HG03097 (cell line): ENCODE data around the gene CD58.
"Not testable (repeated sequence)": the region's sequence is repeated elsewhere in the genome, so short reads cannot be mapped to it uniquely, and the experiment has no call there.

ENCODE experiments used
- ATAC-seq: cut with Tn5 transposase; IDR thresholded peaks from one replicate; pipeline ENCODE4 v1.9.1; 2021; ENCODE audit not compliant: unreplicated experiment, low FRiP score

The CD58 gene, protein sequence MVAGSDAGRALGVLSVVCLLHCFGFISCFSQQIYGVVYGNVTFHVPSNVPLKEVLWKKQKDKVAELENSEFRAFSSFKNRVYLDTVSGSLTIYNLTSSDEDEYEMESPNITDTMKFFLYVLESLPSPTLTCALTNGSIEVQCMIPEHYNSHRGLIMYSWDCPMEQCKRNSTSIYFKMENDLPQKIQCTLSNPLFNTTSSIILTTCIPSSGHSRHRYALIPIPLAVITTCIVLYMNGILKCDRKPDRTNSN

DNA sequence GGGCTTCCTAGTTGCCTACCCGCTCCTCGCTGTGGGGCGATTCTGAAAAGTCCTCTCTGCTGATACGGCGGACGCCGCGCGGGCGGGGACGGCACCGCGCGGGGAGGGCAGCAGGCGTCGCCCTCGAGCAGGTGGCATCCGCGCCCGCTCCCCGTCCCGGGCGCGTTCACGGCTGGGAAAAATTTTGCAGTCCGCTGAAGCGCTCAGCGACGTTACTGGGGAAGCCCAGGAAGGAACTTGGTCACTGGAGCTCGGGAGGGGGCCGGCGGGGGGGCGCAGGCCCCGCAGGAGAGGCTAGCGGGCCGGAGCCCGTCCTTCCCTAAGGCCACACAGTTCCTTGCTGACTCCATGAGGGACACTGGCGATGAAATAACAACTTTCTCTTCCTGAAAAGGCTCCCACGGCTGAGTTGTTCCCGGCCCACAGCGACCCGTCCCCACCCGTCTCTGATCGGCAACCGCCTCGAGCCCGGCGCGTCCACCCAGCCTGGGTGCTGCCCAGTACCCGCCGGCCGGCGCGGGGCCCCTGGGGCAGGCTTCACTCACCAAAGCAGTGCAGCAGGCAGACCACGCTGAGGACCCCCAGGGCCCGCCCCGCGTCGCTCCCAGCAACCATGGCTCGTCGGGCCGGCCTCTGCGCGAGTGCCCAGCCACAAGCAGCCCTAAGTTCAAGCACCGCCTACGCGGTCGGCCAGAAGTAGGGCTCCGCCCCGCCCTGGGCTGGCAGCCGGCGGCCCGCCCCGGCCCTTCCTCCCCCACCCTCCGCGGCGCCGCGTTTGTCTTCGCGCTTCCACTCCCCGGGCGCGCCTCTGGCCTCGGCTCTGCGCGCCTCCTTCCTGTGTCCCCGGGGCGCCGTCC is at the start of gene CD58:
Gene CD58 (minus strand): TSS at position 669 of the 857 bp plus-strand sequence. CDS start 54 bp downstream, at position 615.
- peak; percentile 52 for ATAC-seq

DNA sequence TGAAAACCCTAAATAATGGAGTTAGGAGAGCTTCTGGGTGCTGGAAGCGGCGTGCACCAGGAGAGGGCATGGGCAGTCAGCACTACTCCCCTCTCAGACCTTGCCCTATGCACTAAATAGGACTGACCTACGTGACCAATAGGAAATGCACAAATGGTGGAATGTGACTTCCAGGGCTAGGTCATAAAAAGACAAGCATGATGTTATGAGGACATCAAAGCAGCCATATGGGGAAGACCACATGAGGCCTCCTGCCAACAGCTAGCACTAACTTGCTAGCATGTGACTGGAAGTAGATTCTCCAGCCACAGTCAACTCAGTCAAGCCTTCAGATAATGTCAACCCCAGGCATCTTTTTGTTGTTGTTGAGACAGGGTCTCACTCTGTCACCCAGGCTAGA is 49.6 kb upstream of the CD58 start:
- ATAC-seq: not testable (repeated sequence)

DNA sequence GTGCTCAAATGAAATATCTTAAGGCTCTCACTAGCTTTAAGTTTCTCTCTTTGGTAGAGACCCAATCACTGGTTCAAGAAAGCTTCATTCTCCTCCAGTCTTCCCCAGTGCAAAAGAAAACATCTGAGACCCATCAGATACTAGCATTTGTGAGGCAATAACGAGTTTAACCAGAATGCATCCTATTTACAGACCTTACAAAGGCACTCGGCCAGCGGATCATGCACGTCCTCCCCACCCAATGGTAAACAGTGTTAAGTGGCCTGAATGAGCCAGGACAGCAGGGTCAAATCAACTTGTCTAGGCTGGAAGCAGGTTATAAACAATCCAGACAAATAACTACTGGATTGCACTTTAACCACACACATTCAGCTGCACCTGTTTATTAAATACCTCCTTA is 48.3 kb upstream of the CD58 start:
- not testable (repeated sequence) for ATAC-seq

DNA sequence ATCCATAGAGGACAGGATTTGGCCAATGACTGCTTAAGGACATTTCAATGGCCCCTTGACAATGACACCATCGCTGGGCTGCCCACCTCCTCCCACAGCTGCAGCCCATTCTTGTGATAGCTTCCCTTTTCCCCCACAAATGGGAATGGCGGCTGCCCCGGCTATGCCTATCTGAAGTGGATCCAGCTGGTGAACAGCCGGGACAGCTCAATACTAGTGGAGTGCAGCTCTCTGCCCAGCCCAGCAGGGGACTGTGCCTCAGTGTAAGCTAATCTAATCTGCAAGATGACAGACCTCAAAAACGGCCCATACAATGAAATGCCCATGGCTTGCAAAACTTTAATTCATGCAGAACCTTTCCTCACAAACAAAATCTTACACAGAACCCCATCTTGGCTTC is 47.0 kb upstream of the CD58 start:
- ATAC-seq: not testable (repeated sequence)

DNA sequence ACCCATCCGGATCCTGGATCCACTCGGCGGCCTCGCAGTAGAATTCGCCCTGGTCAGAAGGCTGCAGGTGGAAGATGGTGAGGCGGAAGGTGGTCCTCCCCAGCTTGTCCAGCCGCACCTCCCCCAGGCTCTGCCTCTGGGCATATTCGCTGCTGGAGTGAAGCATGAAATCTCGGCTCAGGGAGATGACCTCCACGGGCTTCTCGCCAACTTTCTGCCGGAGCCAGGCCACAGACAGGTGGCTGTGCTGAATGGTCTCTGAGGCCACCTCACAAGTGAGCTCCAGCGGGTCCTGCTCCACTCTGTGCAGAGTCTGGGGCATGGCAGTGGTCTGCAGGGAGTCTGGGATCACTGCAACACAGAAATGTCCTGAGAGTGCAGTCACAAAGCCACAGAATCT is 43.0 kb upstream of the CD58 start:
- not testable (repeated sequence) for ATAC-seq

DNA sequence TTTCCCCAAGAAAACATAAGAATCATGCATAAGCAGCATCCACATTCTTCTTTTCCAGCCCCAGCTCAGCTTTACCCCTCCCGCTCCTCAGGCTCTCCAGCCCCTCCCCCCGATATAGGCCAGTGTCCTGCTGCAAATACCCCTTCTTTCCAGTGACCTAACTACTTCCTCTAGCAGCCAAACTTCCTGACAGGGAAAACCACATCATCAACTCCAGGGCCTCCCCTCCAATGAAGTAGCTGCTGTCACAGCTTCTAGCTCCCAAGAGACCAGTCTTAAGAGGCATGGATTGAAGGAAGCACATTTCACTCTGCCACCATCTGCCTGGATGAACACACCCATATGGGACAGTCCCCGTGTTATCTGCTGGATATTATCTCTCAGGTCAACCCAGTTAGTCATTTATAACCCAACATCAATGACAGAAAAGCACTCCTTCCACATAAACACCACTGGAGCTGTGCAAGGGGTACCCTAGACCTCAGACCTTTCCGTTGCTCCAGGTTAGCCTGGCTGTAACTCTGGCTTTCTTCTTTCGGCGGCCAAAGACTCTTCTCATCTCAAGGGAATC is 39.1 kb upstream of the CD58 start:
- ATAC-seq: not testable (repeated sequence)

DNA sequence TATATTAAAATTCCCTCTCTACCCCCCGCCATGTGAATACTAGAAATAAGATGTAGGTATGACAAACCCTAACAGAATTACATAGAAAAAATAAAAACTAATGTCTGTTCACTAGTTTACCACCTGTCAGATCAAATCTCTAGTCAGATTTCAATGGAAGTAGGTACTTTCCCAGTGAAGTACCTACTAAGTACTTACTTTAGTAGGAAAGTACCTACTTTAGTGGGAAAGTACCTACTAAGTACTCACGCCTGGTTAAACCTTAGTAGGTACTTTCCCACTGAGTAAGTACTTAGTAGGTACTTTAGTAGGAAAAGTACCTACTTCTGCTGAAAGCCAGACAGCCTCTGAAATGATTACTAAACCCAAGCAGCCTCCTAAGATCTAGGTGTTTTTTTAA is 38.0 kb upstream of the CD58 start:
- ATAC-seq: not testable (repeated sequence)

DNA sequence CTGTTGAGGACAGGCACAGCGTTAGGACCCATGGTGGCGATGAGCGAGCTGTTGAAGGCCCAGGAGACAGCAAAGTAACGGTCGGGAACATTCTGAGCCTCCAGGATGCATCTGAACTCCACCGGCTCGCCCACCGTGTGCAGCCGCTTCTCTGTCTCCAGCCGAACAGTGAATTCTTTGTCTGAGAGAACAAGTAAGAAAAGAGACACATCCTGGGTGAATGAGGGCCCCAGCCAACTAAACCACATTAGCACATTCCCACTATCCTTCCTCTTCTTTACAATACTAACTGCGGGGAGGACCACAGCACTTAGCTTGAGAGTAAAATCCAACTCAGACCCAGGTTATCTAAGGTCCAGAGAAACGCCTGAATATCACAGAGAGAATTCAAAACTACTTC is 37.3 kb upstream of the CD58 start:
- not testable (repeated sequence) for ATAC-seq

DNA sequence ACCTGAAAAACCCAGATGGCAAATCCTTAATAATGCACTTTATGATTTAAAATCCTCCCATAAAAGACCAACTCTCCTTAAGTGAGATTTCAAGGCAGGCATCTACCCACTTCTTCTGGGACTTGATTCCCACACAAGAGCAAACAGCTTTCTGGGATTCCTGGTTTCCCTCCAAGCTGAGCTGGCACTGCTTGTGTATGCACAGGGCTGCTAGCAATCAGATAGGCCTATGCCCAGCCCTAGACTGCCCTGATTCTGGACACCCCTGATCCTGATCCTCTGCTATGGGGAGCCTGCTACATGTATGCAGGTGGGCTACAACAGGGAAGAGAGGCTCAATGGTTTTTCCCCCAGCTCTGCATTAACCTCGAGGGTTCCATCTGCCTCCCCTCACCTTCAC is 36.6 kb upstream of the CD58 start:
- not testable (repeated sequence) for ATAC-seq

DNA sequence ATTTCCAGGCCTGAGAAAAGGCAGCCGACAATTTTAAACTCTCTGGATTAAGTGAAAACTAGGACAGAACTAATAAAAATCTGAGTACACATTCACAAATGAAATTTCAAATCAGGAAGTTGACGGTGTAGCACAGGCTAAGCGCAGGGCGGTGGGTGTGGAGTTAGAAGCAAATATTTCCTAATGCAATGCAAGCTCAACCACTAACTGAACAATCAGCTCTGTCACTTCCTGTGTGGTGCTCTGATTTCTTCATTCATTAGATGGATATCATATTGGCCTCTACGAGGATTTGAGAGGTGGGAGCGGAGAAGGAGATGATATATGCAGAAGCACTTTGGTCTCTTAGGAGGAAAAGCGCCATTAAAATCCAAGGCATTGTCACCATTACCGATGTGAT is 35.2 kb upstream of the CD58 start:
- ATAC-seq: not testable (repeated sequence)

DNA sequence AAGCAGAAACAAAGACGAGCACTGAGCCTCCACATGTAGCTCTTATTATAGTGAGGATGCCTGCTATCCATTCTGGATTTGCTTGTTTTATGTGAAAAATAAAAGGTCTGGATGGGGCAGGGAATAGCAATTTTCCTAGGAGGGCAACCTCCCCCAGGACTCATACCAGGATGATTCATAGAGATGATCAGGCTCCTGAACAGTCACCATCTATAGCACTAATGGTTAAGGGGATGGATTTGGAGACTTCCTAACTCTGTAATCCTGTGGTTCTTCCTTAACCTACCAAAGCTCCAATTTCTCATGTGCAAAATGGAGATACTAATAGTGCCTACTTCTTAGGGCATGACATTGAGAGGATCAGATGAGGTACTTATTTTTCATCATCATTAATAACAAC is 34.5 kb upstream of the CD58 start:
- no peak for ATAC-seq

DNA sequence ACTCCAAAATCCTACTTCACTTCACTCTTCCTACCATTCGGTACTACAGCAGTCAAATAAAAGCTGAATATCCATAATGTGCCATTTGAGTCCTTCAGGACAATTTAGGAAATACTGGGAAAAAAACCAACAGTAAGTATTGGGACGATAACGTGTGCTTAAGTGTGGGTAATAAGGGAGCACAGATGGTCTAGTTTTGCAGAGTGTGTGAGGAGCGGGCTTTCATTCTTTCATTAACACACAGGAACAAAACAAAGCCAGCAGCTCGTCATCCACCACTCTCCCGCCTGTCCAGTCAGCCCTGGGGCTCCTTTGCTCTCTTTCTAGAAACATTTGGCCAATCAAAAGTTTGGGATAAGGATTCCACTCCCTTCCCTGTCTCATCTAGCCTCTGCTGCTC is 33.6 kb upstream of the CD58 start:
- ATAC-seq: not testable (repeated sequence)

DNA sequence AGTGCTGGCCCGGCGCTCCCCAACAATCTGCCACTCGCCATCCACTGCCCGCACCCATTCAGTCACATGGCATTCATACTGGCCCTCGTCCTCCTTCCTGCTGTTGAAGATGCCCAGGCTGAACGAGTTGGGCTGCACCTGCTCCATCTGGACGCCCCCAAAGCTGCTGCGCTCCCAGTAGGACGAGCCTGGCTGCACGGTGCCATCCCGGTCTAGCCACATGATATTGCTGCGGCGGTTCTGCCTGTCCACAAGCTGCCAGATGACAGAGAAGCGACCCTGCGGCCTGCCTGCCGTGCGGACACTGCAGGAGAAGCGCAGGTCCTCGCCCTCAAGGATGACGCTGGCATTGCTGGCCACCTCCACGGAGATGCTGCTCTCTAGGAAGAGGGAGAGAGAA is 32.8 kb upstream of the CD58 start:
- not testable (repeated sequence) for ATAC-seq

DNA sequence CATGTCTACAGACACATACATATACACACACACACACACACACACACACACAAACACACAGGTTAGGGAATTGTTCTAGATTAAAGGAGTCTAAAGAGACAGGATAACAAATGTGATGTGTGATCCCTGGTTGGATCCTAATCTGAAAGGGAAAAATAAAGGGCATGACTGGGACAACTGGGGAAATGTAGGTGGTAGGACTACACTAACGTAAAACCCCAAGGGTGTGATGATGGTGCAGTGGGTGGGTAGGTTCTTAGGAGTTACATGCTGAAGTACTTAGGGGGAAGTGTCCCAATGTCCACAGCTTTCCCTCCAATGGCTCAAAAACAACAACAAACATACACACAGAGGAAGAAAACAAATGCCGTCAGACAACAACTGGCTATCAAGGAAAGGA is 28.5 kb upstream of the CD58 start:
- ATAC-seq: not testable (repeated sequence)

DNA sequence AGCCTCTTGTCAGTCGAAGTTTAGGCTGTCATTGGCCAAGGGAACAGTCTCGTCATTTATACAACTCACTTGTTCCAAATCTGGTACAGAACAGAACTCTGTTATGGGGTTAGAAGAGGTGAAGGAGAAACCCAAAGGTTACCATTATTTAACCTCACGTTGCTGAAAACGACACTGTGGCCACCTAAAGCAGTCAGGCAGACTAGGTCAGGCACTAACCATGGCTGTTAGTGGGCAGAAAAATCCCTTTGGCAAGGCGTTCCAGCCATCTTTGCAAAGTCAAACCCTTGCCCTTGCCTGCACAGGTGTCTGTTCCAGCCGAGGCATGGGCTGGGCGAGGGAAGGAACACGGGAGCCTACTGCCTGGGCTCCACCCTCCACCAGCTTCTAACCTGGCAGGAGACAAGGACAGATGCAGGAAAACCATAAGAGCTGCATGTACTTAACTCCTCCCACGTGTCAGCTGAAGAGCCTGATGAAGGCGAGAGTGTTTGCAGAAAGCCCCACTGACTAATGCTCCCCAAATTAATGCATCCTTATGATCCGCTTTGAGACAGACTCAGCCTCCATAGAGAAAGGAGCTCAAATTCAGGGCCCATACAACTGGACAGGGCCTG is 27.7 kb upstream of the CD58 start:
- ATAC-seq: not testable (repeated sequence)

DNA sequence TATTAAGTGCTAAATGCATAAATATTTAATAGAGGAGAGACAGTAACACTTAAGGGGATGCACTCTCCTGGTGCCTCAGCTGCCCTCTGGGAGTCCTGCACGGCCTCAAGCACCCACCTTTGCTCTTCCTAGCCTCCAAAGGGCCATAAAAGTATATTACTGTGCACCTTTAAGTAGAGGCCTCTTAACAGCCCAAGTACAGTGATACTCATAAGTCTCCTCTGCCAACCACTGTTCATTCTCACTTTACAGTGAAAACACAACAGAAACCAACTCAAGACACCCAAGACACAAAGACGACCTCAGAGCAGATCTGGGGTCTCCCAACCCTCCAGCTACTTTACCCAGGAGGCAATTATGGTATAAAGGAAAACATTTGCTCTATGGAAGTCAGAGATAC is 26.6 kb upstream of the CD58 start:
- peak; percentile 62 for ATAC-seq

DNA sequence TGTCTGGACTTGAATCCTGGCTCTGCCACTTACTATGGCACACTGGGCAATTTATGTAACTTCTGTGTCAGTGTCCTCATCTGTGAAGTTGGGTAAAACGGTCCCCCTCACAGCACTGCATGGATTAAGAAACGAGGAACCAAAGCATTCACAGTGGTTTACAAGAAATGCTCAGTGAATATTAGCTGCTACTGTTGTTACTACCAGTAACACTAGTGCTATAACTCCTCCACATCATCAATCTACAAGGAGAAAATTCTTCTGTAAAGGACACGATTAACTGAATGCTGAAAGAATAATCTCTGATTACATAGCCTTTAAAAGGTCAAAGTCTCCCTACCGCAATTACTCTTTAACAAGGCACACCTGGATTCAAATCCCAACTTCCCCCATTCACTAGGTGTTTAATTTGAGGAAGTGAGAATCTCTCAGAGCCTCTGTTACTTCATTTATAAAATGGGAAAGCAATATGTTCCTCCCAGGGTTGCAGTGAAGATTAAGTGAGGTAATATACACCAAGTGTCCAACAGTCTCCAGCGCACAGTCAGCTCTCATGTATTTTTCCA is 26.0 kb upstream of the CD58 start:
- not testable (repeated sequence) for ATAC-seq

DNA sequence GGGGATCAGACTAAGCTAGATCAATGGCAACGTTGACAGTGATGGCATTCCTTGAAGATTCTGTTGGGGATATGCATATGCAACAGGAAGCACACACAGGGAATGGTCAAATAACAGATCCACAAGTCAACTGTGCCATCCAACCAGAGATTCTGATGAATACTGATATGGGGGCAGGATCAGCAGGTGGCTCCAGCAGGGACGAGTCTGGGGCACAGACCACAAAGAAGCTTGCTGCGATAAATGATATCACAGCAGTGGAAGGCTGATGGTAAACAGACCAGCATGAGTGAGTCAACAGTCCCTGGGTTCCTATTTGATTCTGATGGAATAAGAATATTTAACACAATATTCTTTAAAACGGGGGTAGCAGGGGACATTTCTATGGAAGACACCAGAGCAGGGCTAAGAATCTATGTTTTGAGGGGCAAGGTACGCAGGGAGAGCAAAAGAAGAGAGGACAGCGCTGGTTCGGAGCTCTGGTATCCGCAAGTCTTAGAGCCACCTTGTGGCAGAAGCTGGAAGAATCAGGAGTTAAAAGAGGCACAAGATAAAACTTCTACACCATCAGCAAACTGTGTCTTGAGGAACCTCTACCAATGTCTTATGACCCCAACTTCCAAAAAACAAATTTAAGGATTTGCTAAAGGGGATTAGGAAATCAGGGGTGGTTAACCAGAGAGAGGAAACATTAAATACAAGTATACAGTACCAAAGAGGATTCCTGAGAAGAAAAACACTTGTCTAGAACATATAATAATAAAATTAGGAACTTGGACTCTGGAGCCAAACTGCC is 25.3 kb upstream of the CD58 start:
- ATAC-seq: not testable (repeated sequence)

DNA sequence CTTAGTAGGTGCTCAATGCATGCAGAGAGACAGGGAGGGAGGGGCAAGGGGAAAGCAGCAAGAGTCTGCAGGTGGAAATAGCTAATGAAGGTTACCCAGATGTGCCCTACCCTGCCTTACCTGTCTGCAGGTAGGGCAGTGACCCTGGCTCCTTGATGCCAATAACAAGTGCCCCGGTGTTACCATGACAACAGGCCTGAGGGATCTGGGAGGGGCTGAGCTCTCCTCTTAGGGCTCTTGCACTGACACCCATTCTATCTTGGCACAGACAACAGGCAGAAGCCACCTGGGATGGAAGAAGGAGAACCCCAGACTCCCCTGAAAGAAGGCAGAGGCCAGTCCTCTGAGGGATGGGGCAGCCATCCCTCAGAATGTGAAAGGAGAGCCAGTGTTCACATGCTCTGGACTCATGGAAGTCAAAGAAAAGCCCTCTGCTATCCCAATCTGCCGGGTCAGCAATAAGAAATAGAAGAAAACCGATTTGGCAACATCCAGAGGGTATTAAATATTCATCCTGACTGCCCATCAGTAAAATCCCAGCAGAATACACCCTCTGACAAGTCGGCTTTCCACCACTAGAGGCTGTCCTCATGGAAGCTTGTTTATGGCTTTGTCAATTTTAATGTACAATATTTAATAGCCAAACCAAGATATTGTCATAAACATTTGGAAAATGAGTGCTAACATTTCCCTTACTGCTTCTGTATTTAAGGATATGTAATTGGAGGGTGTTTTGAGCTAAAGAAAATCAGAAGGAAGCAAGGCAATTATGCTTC is 24.4 kb upstream of the CD58 start:
- ATAC-seq: not testable (repeated sequence)
